BLaER1 (cell line): ENCODE data around the gene EIF4B.
A peak's percentile ranks its signal among the peaks of the same experiment; 100 is the strongest.
"Not testable (repeated sequence)": the region's sequence is repeated elsewhere in the genome, so short reads cannot be mapped to it uniquely, and the experiment has no call there.

ENCODE experiments used
- H3K27ac ChIP-seq: shearing (Covaris generic); formaldehyde crosslinking; 2 replicates; pipeline ENCODE4 v1.8.1; 2022
- H3K27me3 ChIP-seq: shearing (Covaris generic); formaldehyde crosslinking; 2 replicates; pipeline ENCODE4 v1.8.1; 2022
- H3K36me3 ChIP-seq: shearing (Covaris generic); formaldehyde crosslinking; 2 replicates; pipeline ENCODE4 v1.8.1; 2022
- H3K4me1 ChIP-seq: shearing (Covaris generic); formaldehyde crosslinking; 2 replicates; pipeline ENCODE4 v1.8.1; 2022
- H3K4me2 ChIP-seq: shearing (Covaris generic); formaldehyde crosslinking; 2 replicates; pipeline ENCODE4 v1.8.1; 2022
- H3K4me3 ChIP-seq: shearing (Covaris generic); formaldehyde crosslinking; 2 replicates; pipeline ENCODE4 v1.8.1; 2022
- H3K9ac ChIP-seq: shearing (Covaris generic); formaldehyde crosslinking; 2 replicates; pipeline ENCODE4 v1.8.1; 2022
- H3K9me3 ChIP-seq: shearing (Covaris generic); formaldehyde crosslinking; 2 replicates; pipeline ENCODE4 v1.8.1; 2022
- H4K20me1 ChIP-seq: shearing (Covaris generic); formaldehyde crosslinking; 2 replicates; pipeline ENCODE4 v1.8.1; 2022
- Cebpa-rat ChIP-seq: shearing (Covaris generic); IDR thresholded peaks from 2 replicates; pipeline ENCODE4 v1.8.1; 2022

Gene EIF4B

GRCh38 chr12:53012928-53013327 is 6.7 kb downstream of the EIF4B start:
- no peak overlapping the region for H3K4me2 ChIP-seq
- no peak overlapping the region for H3K27ac ChIP-seq
- no peak for TF ChIP-seq Cebpa-rat
- H3K9me3 ChIP-seq: no peaks in the 10 kb centered on the region
- peaks cover 23% of the 10 kb centered on the region for H3K4me1 ChIP-seq
- peaks cover 100% of the 10 kb centered on the region for H4K20me1 ChIP-seq
- H3K9ac ChIP-seq: no peak overlapping the region
- H3K4me3 ChIP-seq: no peak overlapping the region
- no peaks in the 10 kb centered on the region for H3K27me3 ChIP-seq
- peaks cover 99% of the 10 kb centered on the region for H3K36me3 ChIP-seq

DNA sequence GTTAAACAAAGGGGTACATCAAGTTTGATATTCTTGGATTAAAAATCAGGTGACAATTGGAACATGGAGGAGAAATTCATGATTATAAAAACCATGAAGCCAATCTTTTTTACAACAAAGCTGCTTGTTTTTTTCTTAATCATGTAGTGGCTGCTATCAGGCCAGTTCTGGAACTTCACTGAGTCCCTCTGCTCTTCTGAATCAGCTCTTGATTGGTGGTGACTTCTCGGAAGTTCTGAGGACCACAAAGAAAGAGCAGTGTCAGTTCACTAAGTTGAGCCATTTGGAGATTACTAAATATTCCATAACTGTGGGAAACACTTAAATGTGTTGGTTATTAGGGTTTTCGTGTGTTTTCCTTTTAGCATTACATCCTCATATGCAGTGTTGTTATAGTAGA is 8.5 kb downstream of the EIF4B start:
- H3K36me3 ChIP-seq: peaks cover 99% of the 10 kb centered on the region
- no peak overlapping the region for H3K27ac ChIP-seq
- H3K4me2 ChIP-seq: no peak overlapping the region
- H3K27me3 ChIP-seq: no peaks in the 10 kb centered on the region
- H3K4me1 ChIP-seq: 0 out of 2 replicates have a peak, but pooled peaks cover 5% of the 10 kb centered on the region
- H3K9ac ChIP-seq: no peak overlapping the region
- TF ChIP-seq Cebpa-rat: no peak
- H4K20me1 ChIP-seq: peaks cover 100% of the 10 kb centered on the region
- no peak overlapping the region for H3K4me3 ChIP-seq
- H3K9me3 ChIP-seq: no peaks in the 10 kb centered on the region

- Histone ChIP-seq H3K9me3 (no peaks in the 10 kb centered on the region), H4K20me1 (peaks cover 94% of the 10 kb centered on the region), H3K27ac (no peak overlapping the region), H3K9ac (no peak overlapping the region), H3K4me3 (no peak overlapping the region), H3K4me1 (no peaks in the 10 kb centered on the region), H3K36me3 (peaks cover 97% of the 10 kb centered on the region), H3K4me2 (no peak overlapping the region), H3K27me3 (no peaks in the 10 kb centered on the region)
- TF ChIP-seq Cebpa-rat: no peak
Observed at GRCh38 chr12:53025250-53025649, 19.0 kb downstream of the EIF4B start.

DNA sequence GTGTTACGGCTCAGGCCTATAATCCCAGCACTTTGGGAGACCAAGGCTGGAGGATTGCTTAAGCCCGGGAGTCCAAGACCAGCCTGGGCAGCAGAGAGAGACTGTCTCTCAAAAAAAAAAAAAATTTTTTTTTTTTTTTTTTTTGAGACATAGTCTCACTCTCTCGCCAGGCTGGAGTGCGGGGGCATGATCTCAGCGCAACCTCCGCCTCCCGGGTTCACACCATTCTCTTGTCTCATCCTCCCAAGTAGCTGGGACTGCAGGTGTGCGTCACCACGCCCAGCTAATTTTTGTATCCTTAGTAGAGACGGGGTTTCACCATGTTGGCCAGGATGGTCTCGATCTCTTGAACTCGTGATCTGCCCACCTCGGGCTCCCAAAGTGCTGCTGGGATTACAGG is 20.8 kb downstream of the EIF4B start:
- H3K4me3 ChIP-seq, H3K4me2 ChIP-seq, H3K27me3 ChIP-seq, H3K27ac ChIP-seq, H3K9me3 ChIP-seq, H3K9ac ChIP-seq, H3K4me1 ChIP-seq: not testable (repeated sequence)
- peaks cover 94% of the 10 kb centered on the region for H4K20me1 ChIP-seq
- H3K36me3 ChIP-seq: peaks cover 97% of the 10 kb centered on the region

GRCh38 chr12:53031616-53032015 is 25.4 kb downstream of the EIF4B start:
- TF ChIP-seq Cebpa-rat: no peak
- H3K9ac ChIP-seq: no peak overlapping the region
- H4K20me1 ChIP-seq: peaks cover 93% of the 10 kb centered on the region
- no peaks in the 10 kb centered on the region for H3K4me1 ChIP-seq
- H3K9me3 ChIP-seq: no peaks in the 10 kb centered on the region
- no peak overlapping the region for H3K27ac ChIP-seq
- H3K4me2 ChIP-seq: no peak overlapping the region
- peaks cover 97% of the 10 kb centered on the region for H3K36me3 ChIP-seq
- no peak overlapping the region for H3K4me3 ChIP-seq
- H3K27me3 ChIP-seq: no peaks in the 10 kb centered on the region

DNA sequence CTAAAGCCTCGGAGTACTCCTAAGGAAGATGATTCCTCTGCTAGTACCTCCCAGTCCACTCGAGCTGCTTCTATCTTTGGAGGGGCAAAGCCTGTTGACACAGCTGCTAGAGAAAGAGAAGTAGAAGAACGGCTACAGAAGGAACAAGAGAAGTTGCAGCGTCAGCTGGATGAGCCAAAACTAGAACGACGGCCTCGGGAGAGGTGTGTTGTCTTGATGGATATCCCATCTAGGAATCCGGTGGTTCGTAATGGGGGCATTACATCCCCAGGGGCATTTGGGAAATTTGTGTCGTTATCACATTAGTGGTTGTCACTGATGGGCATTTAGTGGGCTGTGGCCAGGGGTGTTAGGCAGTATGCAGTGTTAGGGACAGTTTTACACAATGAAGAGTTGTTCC is 27.6 kb downstream of the EIF4B start:
- H3K27me3 ChIP-seq, H3K4me2 ChIP-seq, H3K9ac ChIP-seq, H3K4me3 ChIP-seq, H3K27ac ChIP-seq, H3K9me3 ChIP-seq: not testable (repeated sequence)
- H3K4me1 ChIP-seq: peaks cover 11% of the 10 kb centered on the region
- peaks cover 93% of the 10 kb centered on the region for H4K20me1 ChIP-seq
- peaks cover 97% of the 10 kb centered on the region for H3K36me3 ChIP-seq

DNA sequence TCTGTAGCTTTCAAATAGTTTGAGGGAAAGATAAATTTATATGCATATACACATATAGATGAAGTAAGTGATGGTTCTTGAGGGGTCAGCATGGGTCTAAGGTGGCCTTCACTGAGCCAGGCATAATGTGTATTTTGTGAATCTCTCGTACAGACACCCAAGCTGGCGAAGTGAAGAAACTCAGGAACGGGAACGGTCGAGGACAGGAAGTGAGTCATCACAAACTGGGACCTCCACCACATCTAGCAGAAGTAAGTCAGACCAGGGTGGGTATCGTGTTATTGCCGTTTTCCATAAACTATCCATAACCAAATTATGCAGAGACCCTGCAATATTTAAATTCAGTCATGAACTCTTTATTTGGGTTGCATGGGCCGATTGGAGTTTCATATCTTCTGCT is 28.2 kb downstream of the EIF4B start:
- Histone ChIP-seq H3K36me3 (peaks cover 97% of the 10 kb centered on the region), H3K9ac (no peak overlapping the region), H3K27me3 (no peaks in the 10 kb centered on the region), H4K20me1 (peaks cover 92% of the 10 kb centered on the region), H3K27ac (no peak overlapping the region), H3K4me1 (peaks cover 14% of the 10 kb centered on the region), H3K4me3 (no peak overlapping the region), H3K4me2 (no peak overlapping the region), H3K9me3 (no peaks in the 10 kb centered on the region)
- no peak for TF ChIP-seq Cebpa-rat

DNA sequence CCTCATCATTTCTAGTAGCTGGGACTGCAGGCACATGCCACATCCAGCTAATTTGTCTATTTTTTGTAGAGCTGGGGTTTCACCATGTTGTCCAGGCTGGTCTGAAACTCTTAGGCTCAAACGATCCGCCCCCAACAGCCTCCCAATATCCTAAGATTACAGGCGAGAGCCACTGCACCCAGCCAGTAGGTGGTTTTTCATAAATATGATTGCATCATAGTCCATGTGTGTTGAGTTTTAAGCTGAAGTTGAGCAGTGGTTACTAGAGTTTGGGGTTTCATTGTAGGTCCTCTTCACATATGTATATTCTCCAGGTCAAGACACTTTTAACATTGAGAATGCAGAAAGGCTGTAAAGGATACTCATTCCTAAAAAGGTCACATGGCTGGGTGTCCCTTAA is 30.5 kb downstream of the EIF4B start:
- Histone ChIP-seq H3K36me3 (peaks cover 96% of the 10 kb centered on the region), H3K9ac (no peak overlapping the region), H3K4me1 (peaks cover 14% of the 10 kb centered on the region), H4K20me1 (peaks cover 76% of the 10 kb centered on the region), H3K4me2 (no peak overlapping the region), H3K27ac (no peak overlapping the region), H3K4me3 (no peak overlapping the region), H3K9me3 (no peaks in the 10 kb centered on the region), H3K27me3 (no peaks in the 10 kb centered on the region)
- peak; percentile 61; the same call in 1 of the 2 replicates for TF ChIP-seq Cebpa-rat

DNA sequence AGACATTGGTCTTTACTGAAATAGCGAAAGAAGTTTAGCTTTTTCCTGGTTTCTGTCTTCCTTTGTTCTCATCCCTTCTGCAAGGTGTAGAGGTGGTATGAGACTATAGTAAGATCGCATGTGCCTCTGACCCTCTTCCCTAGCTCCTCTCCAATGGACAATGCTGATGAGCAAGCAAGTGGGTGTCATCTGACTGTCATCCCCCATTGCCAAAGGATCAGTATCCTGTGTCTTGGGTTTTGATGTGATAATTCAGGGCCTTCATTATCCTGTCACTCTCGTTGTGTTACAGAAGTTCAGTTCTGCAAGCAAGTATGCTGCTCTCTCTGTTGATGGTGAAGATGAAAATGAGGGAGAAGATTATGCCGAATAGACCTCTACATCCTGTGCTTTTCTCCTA is 33.6 kb downstream of the EIF4B start:
- peaks cover 53% of the 10 kb centered on the region for H4K20me1 ChIP-seq

GRCh38 chr12:53042607-53043454 is 36.6 kb downstream of the EIF4B start:
- no peak overlapping the region for H3K4me3 ChIP-seq
- no peak overlapping the region for H3K27ac ChIP-seq
- peaks cover 53% of the 10 kb centered on the region for H3K36me3 ChIP-seq
- H3K27me3 ChIP-seq: no peaks in the 10 kb centered on the region
- peaks cover 33% of the 10 kb centered on the region for H3K4me1 ChIP-seq
- no peak overlapping the region for H3K9ac ChIP-seq
- no peaks in the 10 kb centered on the region for H3K9me3 ChIP-seq
- H4K20me1 ChIP-seq: peaks cover 26% of the 10 kb centered on the region
- TF ChIP-seq Cebpa-rat: no peak
- H3K4me2 ChIP-seq: no peak overlapping the region

More for the DNA sequence above, 33.6 kb downstream of the EIF4B start:
- H3K27me3 ChIP-seq: no peaks in the 10 kb centered on the region
- H3K9me3 ChIP-seq: no peaks in the 10 kb centered on the region
- H3K4me2 ChIP-seq: no peak overlapping the region
- H3K4me3 ChIP-seq: no peak overlapping the region
- H3K9ac ChIP-seq: no peak overlapping the region
- no peak overlapping the region for H3K27ac ChIP-seq
- no peak for TF ChIP-seq Cebpa-rat
- H3K36me3 ChIP-seq: peaks cover 83% of the 10 kb centered on the region
- H3K4me1 ChIP-seq: peaks cover 20% of the 10 kb centered on the region
